Transverse colon (tissue), 4 donors: ENCODE results near the gene BBC3. TPM values are rescaled to one million over a fixed set of nuclear protein-coding genes. Genes with fewer than 3 reads are reported as not detected.
"Not testable (repeated sequence)": the region's sequence is repeated elsewhere in the genome, so short reads cannot be mapped to it uniquely, and the experiment has no call there.

ENCODE experiments used
- DNase-seq: peaks from one replicate; pipeline ENCODE4 v3.0.0-alpha.2; 2019
- H3K27ac ChIP-seq, 4 donors: fragments of 200-600 bp; sonication (generic); 2 replicates each; pipeline ENCODE4 v1.5.1; 2016 to 2018; ENCODE audit warnings: inconsistent platforms in 4 of 4
- H3K27me3 ChIP-seq: fragments of 200-600 bp; sonication (generic); 2 replicates; pipeline ENCODE4 v1.5.1; 2017; ENCODE audit warnings: inconsistent platforms
- H3K36me3 ChIP-seq, 4 donors: fragments of 200-600 bp; sonication (generic); 2 replicates each; pipeline ENCODE4 v1.5.1; 2017 to 2019; ENCODE audit warnings: inconsistent platforms in 4 of 4
- H3K4me1 ChIP-seq, 4 donors: fragments of 200-600 bp; sonication (generic); 2 replicates each; pipeline ENCODE4 v1.5.1; 2017 to 2020; ENCODE audit warnings: inconsistent platforms in 4 of 4
- H3K4me3 ChIP-seq, 4 donors: fragments of 200-600 bp; sonication (generic); 1 replicate in 1 of 4; 2 replicates in 3 of 4; pipeline versions ENCODE4 v1.5.1 to v1.6.1; 2017 to 2019; ENCODE audit warnings: inconsistent platforms in 4 of 4
- H3K9me3 ChIP-seq, 2 donors: fragments of 200-600 bp; sonication (generic); 2 replicates each; pipeline ENCODE4 v1.5.1; 2017 to 2019; ENCODE audit warnings: inconsistent platforms in 2 of 2
- EP300 ChIP-seq: sonication (generic); formaldehyde crosslinking; IDR thresholded peaks from one replicate; pipeline ENCODE4 v1.6.1; 2017; ENCODE audit warnings: antibody characterized with exemption, low read depth
- POLR2A ChIP-seq: fragments of 450-650 bp; IDR thresholded peaks from one replicate; pipeline ENCODE4 v1.6.1; 2016; ENCODE audit warnings: antibody characterized with exemption, mild to moderate bottlenecking, moderate library complexity
- POLR2AphosphoS5 ChIP-seq, 3 donors: sonication (generic); formaldehyde crosslinking; IDR thresholded peaks; one replicate each; pipeline ENCODE4 v1.6.1; 2016; ENCODE audit warnings: antibody characterized with exemption in 3 of 3
- WGBS, 2 donors: methylation state at CpG; one replicate each; pipeline ENCODE4 v1.1.5; 2018; ENCODE audit warnings: low coverage in 1 of 2; 5-methylcytosine and 5-hydroxymethylcytosine counted together
- in situ Hi-C, 4 donors: fragments of 200-750 bp; cut with MboI; loops; one replicate each; pipeline versions ENCODE4 v1.15.0 to v1.15.1; 2017; ENCODE audit warnings: low sequenced_read_pairs in 3 of 4, low pct_ligation_motif_present in 1 of 4, low pct_unique_long_range_greater_than_20kb in 1 of 4
- intact Hi-C: fragments of 100-400 bp; cut with DNase I; formaldehyde crosslinking; loops from one replicate; pipeline ENCODE4 v1.15.1; 2023; ENCODE audit warnings: low total_unique reads
- total RNA-seq, 4 donors: library from RNA; depleted of rRNA; stranded (reverse); fragments of >200 nt; gene quantifications; one replicate each; pipeline ENCODE4 v1.1.0, GENCODE V29; 2016
- TF ChIP-seq, protein P1 (sequence below), 5 experiments: fragments of 200-600 bp in 3 of 5; fragments of 450-650 bp in 2 of 5; sonication (generic) in 3 of 5; IDR thresholded peaks; 1 replicate in 2 of 5; 2 replicates in 3 of 5; pipeline ENCODE4 v1.5.1; 2016 to 2017; ENCODE audit warnings: antibody characterized with exemption in 5 of 5, inconsistent platforms in 3 of 5, mild to moderate bottlenecking in 2 of 5, moderate library complexity in 1 of 5

BBC3 gene
- total RNA-seq, 4 donors from 2014 or later: 10.9 to 31.0 (median 14.4) TPM

DNA sequence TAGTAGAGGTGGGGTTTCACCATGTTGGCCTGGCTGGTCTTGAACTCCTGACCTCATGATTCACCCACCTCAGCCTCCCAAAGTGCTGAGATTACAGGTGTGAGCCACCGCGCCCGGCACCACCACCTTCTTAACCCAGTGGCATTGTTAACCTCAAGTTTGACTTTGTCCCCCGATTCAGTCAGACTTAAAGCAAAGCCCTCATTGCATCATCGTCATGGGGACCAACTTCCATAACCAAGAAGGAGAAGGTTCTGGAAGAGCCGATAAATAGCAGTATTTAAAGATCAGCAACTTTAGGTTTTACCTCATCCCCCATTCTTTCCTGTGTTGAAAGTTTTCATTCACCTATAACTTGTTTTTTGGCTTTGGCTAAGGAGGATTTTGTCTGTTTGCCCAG, 37.0 kb upstream of the BBC3 start:
- DNase-seq: no peak
- Histone ChIP-seq H3K27me3 (no peaks in the 10 kb centered on the region), H3K36me3 (peaks cover 0 to 52% (median 16%) of the 10 kb centered on the region in 4 donors), H3K4me3 (no peak overlapping the region), H3K9me3 (no peaks in the 10 kb centered on the region), H3K27ac (no peak overlapping the region), H3K4me1 (peaks cover 0 to 12% (median 6%) of the 10 kb centered on the region in 4 donors)
- 67 to 87% methylated on average over 1 to 6 of the region's 6 CpGs for WGBS, 2 donors
- TF ChIP-seq, protein P1, sequence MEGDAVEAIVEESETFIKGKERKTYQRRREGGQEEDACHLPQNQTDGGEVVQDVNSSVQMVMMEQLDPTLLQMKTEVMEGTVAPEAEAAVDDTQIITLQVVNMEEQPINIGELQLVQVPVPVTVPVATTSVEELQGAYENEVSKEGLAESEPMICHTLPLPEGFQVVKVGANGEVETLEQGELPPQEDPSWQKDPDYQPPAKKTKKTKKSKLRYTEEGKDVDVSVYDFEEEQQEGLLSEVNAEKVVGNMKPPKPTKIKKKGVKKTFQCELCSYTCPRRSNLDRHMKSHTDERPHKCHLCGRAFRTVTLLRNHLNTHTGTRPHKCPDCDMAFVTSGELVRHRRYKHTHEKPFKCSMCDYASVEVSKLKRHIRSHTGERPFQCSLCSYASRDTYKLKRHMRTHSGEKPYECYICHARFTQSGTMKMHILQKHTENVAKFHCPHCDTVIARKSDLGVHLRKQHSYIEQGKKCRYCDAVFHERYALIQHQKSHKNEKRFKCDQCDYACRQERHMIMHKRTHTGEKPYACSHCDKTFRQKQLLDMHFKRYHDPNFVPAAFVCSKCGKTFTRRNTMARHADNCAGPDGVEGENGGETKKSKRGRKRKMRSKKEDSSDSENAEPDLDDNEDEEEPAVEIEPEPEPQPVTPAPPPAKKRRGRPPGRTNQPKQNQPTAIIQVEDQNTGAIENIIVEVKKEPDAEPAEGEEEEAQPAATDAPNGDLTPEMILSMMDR (IDR thresholded peaks at IDR 0.05): no peak
- TF ChIP-seq POLR2AphosphoS5 (IDR thresholded peaks at IDR 0.05) (no peak), EP300 (no peak), POLR2A (no peak)
- intact Hi-C loops (no loop called here), in situ Hi-C loops (no loop called here)

DNA sequence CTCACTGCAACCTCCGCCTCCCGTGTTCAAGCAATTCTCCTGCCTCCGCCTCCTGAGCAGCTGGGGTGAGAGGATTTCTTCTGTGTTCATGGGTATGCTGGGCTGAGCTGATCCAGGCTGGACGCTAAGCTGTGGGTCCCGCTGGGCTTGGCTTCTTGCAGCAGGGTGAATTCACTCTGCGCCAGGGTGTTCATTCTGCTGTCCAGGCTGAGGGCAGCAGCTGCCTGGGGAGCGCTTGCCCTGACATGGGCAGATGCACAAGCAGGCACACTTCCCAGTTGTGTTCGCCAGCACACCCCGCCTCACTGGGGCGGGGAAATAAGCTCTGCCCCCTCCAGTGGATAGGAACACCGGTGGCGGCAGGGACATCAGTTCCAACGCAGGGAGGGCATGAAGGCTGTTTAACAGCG, 36.4 kb upstream of the BBC3 start:
- intact Hi-C loops: no loop called here

DNA sequence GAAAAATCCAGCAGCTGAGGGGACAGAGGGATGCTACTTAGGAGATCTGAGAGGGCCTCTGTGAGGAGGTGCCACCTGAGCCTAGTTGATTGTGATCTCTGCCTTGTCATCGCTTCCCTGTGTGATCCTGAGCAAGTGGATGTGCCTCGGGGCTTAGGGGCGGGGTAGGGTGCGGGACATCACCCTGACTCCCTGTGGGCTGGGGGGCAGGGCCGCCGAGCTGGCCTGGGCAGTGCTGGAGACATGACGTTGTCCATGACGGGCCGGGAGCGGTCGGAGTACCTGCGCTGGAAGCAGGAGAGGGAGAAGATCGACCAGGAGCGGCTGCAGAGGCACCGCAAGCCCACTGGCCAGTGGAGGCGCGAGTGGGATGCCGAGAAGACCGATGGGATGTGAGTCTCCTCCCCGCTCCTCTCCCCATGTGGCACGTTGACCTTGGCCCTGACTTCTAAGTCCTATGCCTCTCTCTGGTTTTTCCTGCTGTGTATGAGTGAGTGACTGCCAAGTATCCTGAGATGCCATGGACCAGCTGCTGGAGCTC, 35.5 kb upstream of the BBC3 start:
- TF ChIP-seq, protein P1 (IDR thresholded peaks at IDR 0.05): no peak
- TF ChIP-seq POLR2A (no peak), POLR2AphosphoS5 (IDR thresholded peaks at IDR 0.05) (no peak), EP300 (no peak)
- intact Hi-C loops (no loop called here), in situ Hi-C loops (no loop called here)
- H3K9me3 ChIP-seq: no peaks in the 10 kb centered on the region
- no peak overlapping the region for H3K27ac ChIP-seq
- no peak for DNase-seq
- H3K4me3 ChIP-seq: no peak overlapping the region
- no peaks in the 10 kb centered on the region for H3K27me3 ChIP-seq
- peaks cover 0 to 52% (median 17%) of the 10 kb centered on the region in 4 donors for H3K36me3 ChIP-seq
- 94% methylated on average over 21 of the region's 21 CpGs; no CpG with 5 or more reads in 1 of the 2 donors for WGBS, 2 donors
- H3K4me1 ChIP-seq: no peaks in the 10 kb centered on the region

More for the DNA sequence above, 36.4 kb upstream of the BBC3 start:
- H3K4me1 ChIP-seq: peaks cover 0 to 6% (median 0%) of the 10 kb centered on the region in 4 donors
- H3K27ac ChIP-seq: no peak overlapping the region
- TF ChIP-seq EP300: no peak
- no peak for TF ChIP-seq POLR2A
- TF ChIP-seq POLR2AphosphoS5 (IDR thresholded peaks at IDR 0.05): no peak
- TF ChIP-seq, protein P1 (IDR thresholded peaks at IDR 0.05): no peak
- peaks cover 0 to 52% (median 17%) of the 10 kb centered on the region in 4 donors for H3K36me3 ChIP-seq
- in situ Hi-C loops: no loop called here
- no peak overlapping the region for H3K4me3 ChIP-seq
- DNase-seq: no peak
- 60 to 92% methylated on average over 2 to 12 of the region's 14 CpGs for WGBS, 2 donors
- no peaks in the 10 kb centered on the region for H3K27me3 ChIP-seq
- H3K9me3 ChIP-seq: no peaks in the 10 kb centered on the region

DNA sequence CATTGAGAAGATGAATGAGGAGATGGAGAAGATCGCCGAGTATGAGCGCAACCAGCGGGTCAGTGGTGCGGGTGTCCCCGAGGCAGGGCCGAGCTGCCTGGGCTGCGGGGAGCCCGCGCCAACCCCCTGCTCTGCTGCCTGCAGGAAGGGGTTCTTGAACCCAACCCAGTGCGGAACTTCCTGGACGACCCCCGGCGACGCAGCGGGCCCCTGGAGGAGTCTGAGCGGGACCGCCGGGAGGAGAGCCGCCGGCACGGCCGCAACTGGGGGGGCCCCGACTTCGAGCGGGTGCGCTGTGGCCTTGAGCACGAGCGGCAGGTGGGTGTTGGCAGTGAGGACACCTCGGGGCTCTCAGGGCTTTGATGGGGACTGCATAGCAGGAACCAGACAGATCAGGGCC, 33.6 kb upstream of the BBC3 start:
- Histone ChIP-seq H3K36me3 (peaks cover 0 to 51% (median 20%) of the 10 kb centered on the region in 4 donors), H3K27ac (no peak overlapping the region), H3K9me3 (no peaks in the 10 kb centered on the region), H3K4me3 (no peak overlapping the region), H3K4me1 (no peaks in the 10 kb centered on the region), H3K27me3 (no peaks in the 10 kb centered on the region)
- intact Hi-C loops (no loop called here), in situ Hi-C loops (no loop called here)
- no peak for DNase-seq
- 94% methylated on average over 30 of the region's 30 CpGs; no CpG with 5 or more reads in 1 of the 2 donors for WGBS, 2 donors
- no peak for TF ChIP-seq POLR2AphosphoS5 (IDR thresholded peaks at IDR 0.05)
- TF ChIP-seq, protein P1 (IDR thresholded peaks at IDR 0.05): no peak
- no peak for TF ChIP-seq POLR2A
- TF ChIP-seq EP300: no peak

DNA sequence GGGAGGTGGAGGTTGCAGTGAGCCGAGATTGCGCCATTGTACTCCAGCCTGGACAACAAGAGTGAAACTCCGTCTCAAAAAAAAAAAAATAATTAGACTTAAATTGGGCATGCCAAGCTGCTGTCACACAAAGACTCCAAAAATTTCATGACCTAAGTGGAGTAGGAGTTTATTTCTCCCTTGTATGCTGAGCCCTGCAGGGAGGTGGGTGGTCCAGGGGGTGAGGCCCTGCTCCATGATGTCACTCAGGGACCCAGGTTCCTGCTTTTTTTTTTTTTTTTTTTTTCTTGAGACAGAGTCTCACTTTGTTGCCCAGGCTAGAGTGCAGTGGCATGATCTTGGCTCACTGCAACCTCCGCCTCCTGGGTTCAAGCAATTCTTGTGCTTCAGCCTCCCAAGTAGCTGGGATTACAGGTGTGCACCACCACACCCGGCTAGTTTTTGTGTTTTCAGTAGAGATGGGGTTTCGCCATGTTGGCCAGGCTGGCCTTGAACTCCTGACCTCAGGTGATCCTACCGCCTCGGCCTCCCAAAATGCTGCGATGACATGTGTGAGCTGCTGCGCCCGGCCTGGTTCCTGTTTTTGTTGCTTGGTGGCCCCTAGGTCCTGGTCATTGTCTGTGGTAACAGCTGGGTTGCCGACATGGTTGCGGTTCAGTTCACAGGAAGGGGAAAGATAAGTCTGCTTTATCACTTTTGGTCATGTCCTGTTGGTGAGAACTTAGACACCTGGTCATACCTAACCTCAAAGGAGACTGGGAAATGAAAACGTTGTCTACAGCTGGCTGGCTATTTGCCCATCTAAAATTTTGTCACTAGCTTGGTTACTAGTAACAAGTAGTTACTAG, 31.2 kb upstream of the BBC3 start:
- DNase-seq: peak; percentile 69
- Histone ChIP-seq H3K36me3 (peaks cover 0 to 50% (median 23%) of the 10 kb centered on the region in 4 donors), H3K27ac (peak overlapping the region in 1 of 4 donors; percentile 46)

More for the DNA sequence above, 31.2 kb upstream of the BBC3 start:
- H3K27me3 ChIP-seq, H3K4me3 ChIP-seq, in situ Hi-C loops, H3K9me3 ChIP-seq, intact Hi-C loops: not testable (repeated sequence)
- peaks cover 15 to 22% (median 19%) of the 10 kb centered on the region in 4 donors for H3K4me1 ChIP-seq
- WGBS, 2 donors: 0 to 76% methylated on average over 1 to 14 of the region's 14 CpGs
